SU-DHL-6 (cell line): Measurements from ENCODE around the gene FAM111B.
"Not testable (repeated sequence)": the region's sequence is repeated elsewhere in the genome, so short reads cannot be mapped to it uniquely, and the experiment has no call there.

ENCODE experiments used
- H2AFZ ChIP-seq: fragments of 200-600 bp; sonication (generic); 2 replicates; pipeline ENCODE4 v1.6.1; 2014; ENCODE audit warnings: low read depth, mild to moderate bottlenecking, moderate library complexity, mixed read lengths, antibody characterized with exemption, low read length; ENCODE audit not compliant: severe bottlenecking
- H3F3A ChIP-seq: fragments of 200-600 bp; shearing (Covaris generic); 2 replicates; pipeline ENCODE4 v1.6.0; 2016; ENCODE audit warnings: antibody characterized with exemption, mild to moderate bottlenecking; ENCODE audit not compliant: insufficient read depth
- H3K27ac ChIP-seq: fragments of 200-600 bp; sonication (generic); 2 replicates; pipeline ENCODE4 v1.5.1; 2016; ENCODE audit warnings: low read depth, mild to moderate bottlenecking, low read length, moderate library complexity, mixed read lengths
- H3K27me3 ChIP-seq: fragments of 200-600 bp; sonication (generic), shearing (Covaris generic); 2 replicates; pipeline ENCODE4 v1.6.0; 2014; ENCODE audit warnings: mild to moderate bottlenecking, low read length
- H3K36me3 ChIP-seq: fragments of 200-600 bp; sonication (generic); 2 replicates; pipeline ENCODE4 v1.6.1; 2014; ENCODE audit warnings: mild to moderate bottlenecking, low read length, mixed read lengths
- H3K4me2 ChIP-seq: fragments of 300-600, 200-600 bp; shearing (Covaris generic), sonication (generic); 2 replicates; pipeline ENCODE4 v1.6.0; 2014; ENCODE audit warnings: low read length, low read depth, mild to moderate bottlenecking; ENCODE audit not compliant: poor library complexity, severe bottlenecking
- H3K4me3 ChIP-seq: fragments of 200-600 bp; sonication (generic); 2 replicates; pipeline ENCODE4 v1.5.1; 2014; ENCODE audit warnings: antibody characterized with exemption, low read length, mild to moderate bottlenecking, mixed read lengths; ENCODE audit not compliant: insufficient read depth, poor library complexity, severe bottlenecking
- H3K79me2 ChIP-seq: fragments of 200-600 bp; sonication (generic); 2 replicates; pipeline ENCODE4 v1.6.1; 2014; ENCODE audit warnings: mild to moderate bottlenecking, low read length, moderate library complexity; ENCODE audit not compliant: insufficient read depth
- H3K9ac ChIP-seq: fragments of 200-600 bp; sonication (generic); 2 replicates; pipeline ENCODE4 v1.7.0; 2014; ENCODE audit warnings: mild to moderate bottlenecking, low read length
- H3K9me2 ChIP-seq: fragments of 200-600 bp; sonication (generic); replicated peaks from 2 replicates; pipeline ENCODE4 v1.6.1; 2014; ENCODE audit warnings: low read length; ENCODE audit not compliant: insufficient read depth
- H3K9me3 ChIP-seq: fragments of 200-600 bp; sonication (generic); 2 replicates; pipeline ENCODE4 v1.6.1; 2014; ENCODE audit warnings: low read length, mixed read lengths; ENCODE audit not compliant: insufficient read depth
- H4K20me1 ChIP-seq: fragments of 200-600 bp; sonication (generic); 2 replicates; pipeline ENCODE4 v1.6.1; 2014; ENCODE audit warnings: low read depth, mild to moderate bottlenecking, antibody characterized with exemption, low read length, moderate library complexity, mixed read lengths
- CTCF ChIP-seq: fragments of 200-600 bp; sonication (generic); IDR thresholded peaks from one replicate; pipeline ENCODE4 v1.5.1; 2017; ENCODE audit warnings: antibody characterized with exemption, mild to moderate bottlenecking, low read length, moderate library complexity; ENCODE audit not compliant: insufficient read depth, poor library complexity, severe bottlenecking
- EZH2phosphoT487 ChIP-seq: fragments of 200-600 bp; sonication (generic), shearing (Covaris generic); conservative IDR thresholded peaks from 2 replicates; pipeline ENCODE4 v1.6.1; 2018; ENCODE audit warnings: mild to moderate bottlenecking, antibody characterized with exemption, low read length, moderate library complexity, mixed read lengths

FAM111B gene

GRCh38 chr11:59062602-59063529 lies 44.2 kb upstream of the FAM111B start:
- Histone ChIP-seq H3K9me3 (no peaks in the 10 kb centered on the region), H3K4me3 (no peak overlapping the region), H3K36me3 (no peaks in the 10 kb centered on the region), H3K27me3 (no peaks in the 10 kb centered on the region), H2AFZ (no peak overlapping the region), H3K4me2 (no peak overlapping the region), H3K9ac (no peak overlapping the region), H4K20me1 (no peaks in the 10 kb centered on the region), H3K27ac (no peak overlapping the region), H3F3A (no peaks in the 10 kb centered on the region), H3K9me2 (no peaks in the 10 kb centered on the region), H3K79me2 (no peaks in the 10 kb centered on the region)
- TF ChIP-seq CTCF (no peak), EZH2phosphoT487 (no peak)

- H2AFZ ChIP-seq, H3K9me2 ChIP-seq, H3K79me2 ChIP-seq, H3F3A ChIP-seq, H3K4me3 ChIP-seq, H4K20me1 ChIP-seq, H3K9me3 ChIP-seq, H3K27me3 ChIP-seq, H3K27ac ChIP-seq, H3K4me2 ChIP-seq, H3K9ac ChIP-seq, H3K36me3 ChIP-seq: not testable (repeated sequence)
Observed at GRCh38 chr11:59063996-59064727, 42.9 kb upstream of the FAM111B start.

- H3F3A ChIP-seq: 0 out of 2 replicates have a peak, but pooled peaks cover 4% of the 10 kb centered on the region
- H3K9me3 ChIP-seq: no peaks in the 10 kb centered on the region
- H4K20me1 ChIP-seq: no peaks in the 10 kb centered on the region
- H3K9ac ChIP-seq: no peak overlapping the region
- no peaks in the 10 kb centered on the region for H3K27me3 ChIP-seq
- no peak overlapping the region for H3K4me2 ChIP-seq
- H2AFZ ChIP-seq: no peak overlapping the region
- TF ChIP-seq CTCF (no peak), EZH2phosphoT487 (no peak)
- H3K36me3 ChIP-seq: no peaks in the 10 kb centered on the region; the same call in 1 of the 2 replicates
- H3K27ac ChIP-seq: no peak overlapping the region
- H3K79me2 ChIP-seq: no peaks in the 10 kb centered on the region
- no peaks in the 10 kb centered on the region for H3K9me2 ChIP-seq
- no peak overlapping the region for H3K4me3 ChIP-seq
Observed at GRCh38 chr11:59069087-59069486, 38.0 kb upstream of the FAM111B start.
